Measurements from ENCODE around the gene CRAT.

- no peak for TF ChIP-seq CTCF (IDR thresholded peaks at IDR 0.05)
- no peak for TF ChIP-seq EP300 (IDR thresholded peaks at IDR 0.05)
- no peak for TF ChIP-seq POLR2AphosphoS5 (IDR thresholded peaks at IDR 0.05)
Observed at GRCh38 chr9:129154866-129155477, 44.4 kb upstream of the CRAT start.

All from esophagus muscularis mucosa (tissue), 4 donors.